BE2C (cell line): ENCODE results near the gene DNM2.

Experiments used
- DNase-seq: peaks from one replicate; pipeline ENCODE4 v3.0.0-alpha.2; 2020
- H3K27me3 ChIP-seq: fragments of 250-450 bp; sonication (Bioruptor Pico); 2 replicates; pipeline ENCODE4 v1.5.1; 2020; ENCODE audit warnings: mild to moderate bottlenecking
- H3K36me3 ChIP-seq: fragments of 250-450 bp; sonication (Bioruptor Pico); 2 replicates; pipeline ENCODE4 v1.5.1; 2020; ENCODE audit warnings: mild to moderate bottlenecking
- H3K4me1 ChIP-seq: fragments of 250-450 bp; sonication (Bioruptor Pico); 2 replicates; pipeline ENCODE4 v1.5.1; 2020
- H3K4me3 ChIP-seq: 2 replicates; pipeline ENCODE4 v1.5.1; 2011; ENCODE audit warnings: low read depth, low read length
- H3K9me3 ChIP-seq: fragments of 250-450 bp; sonication (Bioruptor Pico); 2 replicates; pipeline ENCODE4 v1.5.1; 2020
- TF ChIP-seq, protein P1 (sequence below): IDR thresholded peaks from 2 replicates; pipeline ENCODE4 v1.5.1; 2012; ENCODE audit warnings: mild to moderate bottlenecking, low read depth, low read length

DNM2 gene

DNA sequence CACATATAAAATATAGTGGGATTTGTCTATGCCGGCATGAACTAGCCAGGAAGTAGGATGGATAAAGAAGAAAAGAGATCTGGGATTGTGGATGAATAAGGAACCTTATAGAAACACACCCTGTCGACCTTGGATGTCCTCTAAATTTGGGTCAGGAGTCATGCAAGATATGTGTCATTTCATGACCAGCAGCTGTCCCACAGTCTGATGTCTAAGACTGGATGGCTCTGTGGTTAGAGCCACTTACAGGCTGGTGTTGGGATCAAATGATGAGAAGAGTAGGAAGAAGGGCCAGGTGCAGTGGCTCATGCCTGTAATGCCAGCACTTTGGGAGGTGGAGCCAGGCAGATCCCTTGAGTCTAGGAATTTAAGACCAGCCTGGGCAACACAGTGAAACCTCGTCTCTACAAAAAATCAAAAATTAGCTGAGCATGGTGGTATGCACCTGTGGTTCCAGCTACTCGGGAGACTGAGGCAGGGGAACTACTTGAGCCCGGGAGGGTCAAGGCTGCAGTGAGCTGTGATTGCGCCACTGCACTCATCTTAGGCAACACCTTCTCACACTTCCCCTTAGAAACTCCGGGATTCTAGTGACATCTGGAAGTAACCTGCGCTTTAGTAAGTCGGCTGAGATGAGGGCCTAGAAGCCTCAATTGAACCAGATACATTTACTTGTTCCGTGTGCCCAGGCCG lies 87.3 kb downstream of the DNM2 start:
- Histone ChIP-seq H3K4me1 (no peaks in the 10 kb centered on the region), H3K4me3 (no peak overlapping the region), H3K27me3 (no peaks in the 10 kb centered on the region), H3K9me3 (no peaks in the 10 kb centered on the region), H3K36me3 (peaks cover 40% of the 10 kb centered on the region)
- no peak for DNase-seq
- TF ChIP-seq, protein P1, sequence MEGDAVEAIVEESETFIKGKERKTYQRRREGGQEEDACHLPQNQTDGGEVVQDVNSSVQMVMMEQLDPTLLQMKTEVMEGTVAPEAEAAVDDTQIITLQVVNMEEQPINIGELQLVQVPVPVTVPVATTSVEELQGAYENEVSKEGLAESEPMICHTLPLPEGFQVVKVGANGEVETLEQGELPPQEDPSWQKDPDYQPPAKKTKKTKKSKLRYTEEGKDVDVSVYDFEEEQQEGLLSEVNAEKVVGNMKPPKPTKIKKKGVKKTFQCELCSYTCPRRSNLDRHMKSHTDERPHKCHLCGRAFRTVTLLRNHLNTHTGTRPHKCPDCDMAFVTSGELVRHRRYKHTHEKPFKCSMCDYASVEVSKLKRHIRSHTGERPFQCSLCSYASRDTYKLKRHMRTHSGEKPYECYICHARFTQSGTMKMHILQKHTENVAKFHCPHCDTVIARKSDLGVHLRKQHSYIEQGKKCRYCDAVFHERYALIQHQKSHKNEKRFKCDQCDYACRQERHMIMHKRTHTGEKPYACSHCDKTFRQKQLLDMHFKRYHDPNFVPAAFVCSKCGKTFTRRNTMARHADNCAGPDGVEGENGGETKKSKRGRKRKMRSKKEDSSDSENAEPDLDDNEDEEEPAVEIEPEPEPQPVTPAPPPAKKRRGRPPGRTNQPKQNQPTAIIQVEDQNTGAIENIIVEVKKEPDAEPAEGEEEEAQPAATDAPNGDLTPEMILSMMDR = no peak

DNA sequence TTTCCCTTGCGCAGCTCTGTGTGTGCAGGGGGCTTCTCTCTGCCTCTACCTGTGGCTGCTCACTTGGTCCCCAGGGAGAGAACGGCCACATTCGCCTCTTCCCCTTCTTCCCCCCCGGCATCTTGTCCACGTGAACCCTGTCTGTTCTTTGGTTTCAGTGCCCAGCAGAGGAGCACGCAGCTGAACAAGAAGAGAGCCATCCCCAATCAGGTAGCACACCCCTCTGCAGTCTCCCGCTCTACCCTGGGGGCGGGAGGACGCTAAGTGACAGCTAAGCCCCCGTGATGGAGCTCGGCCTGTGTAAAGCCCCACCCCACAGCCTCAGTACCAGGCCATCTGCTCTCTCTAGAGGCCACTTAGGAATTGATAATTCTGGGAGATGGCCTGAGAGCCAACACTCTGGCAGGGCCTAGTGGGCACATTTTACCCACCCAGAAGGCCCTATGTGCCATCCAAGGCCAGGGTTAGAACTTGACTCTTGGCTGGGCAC lies 87.9 kb downstream of the DNM2 start:
- no peaks in the 10 kb centered on the region for H3K9me3 ChIP-seq
- no peaks in the 10 kb centered on the region for H3K4me1 ChIP-seq
- TF ChIP-seq, protein P1 = no peak
- no peak overlapping the region for H3K4me3 ChIP-seq
- H3K36me3 ChIP-seq = peaks cover 40% of the 10 kb centered on the region
- no peak for DNase-seq
- no peaks in the 10 kb centered on the region for H3K27me3 ChIP-seq

DNA sequence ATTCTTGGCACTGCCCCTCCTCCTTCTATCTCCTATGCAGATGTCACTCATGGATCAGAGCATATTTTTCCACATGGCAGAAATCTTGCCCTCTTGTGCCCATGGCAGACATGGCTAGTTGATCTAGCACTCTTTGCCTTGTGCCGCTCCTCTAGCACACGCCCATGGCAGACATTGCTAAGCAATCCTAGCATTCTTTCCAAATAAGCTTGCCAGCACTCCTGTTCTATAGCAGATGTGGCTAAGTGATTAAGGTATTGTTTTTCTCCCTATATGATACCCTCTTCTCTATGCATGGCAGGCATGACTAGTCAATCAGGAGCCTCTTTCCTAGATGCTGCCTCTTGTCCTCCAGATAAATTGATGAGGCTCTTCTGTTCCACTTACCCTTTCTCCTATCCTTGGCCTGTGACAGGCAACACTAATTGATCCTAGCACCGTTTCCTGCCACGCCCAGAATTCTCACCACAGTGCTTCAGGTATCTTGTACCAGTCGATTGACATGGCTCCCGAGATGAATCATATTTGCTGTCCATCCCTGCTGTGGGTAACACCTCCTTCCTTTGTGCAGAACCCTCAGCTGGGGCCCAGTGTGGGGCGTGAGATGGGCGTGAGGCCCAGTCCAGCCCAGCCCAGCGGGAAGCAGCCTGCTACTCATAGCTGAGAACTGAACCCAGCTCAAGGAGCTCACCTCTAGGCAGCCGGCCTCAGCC lies 91.2 kb downstream of the DNM2 start:
- DNase-seq = no peak
- TF ChIP-seq, protein P1 = no peak
- peaks cover 37% of the 10 kb centered on the region for H3K36me3 ChIP-seq

DNA sequence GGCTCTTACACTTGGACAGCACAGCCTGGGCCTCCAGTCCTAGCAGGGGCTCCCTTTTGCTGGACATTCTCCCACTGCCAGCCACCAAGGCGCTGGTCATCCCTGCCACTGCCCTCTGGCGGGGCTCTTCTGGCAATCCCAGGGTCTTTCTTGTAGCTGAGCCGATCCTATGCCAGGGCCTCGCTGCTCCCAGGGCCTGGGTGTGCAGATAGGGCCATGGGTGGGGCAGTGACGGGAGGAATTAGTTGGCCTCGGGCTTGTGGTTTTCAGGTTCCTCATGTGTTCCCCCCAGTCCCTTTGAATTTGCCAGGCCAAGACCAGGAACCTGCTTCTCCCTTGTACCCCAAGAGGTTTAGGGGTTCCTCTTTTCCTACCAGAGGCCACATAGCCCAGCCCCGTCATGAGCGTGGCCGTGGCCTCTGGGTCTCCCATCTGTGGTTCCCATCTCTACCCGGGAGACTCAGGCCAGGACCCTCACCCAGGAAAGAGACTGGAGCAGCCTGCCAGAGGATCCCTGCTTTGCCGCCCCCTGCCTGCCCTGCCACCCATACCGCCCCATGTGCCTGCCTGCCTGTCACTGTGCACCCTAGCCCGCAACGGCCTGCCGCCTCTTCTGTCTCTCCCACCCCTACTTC lies 91.9 kb downstream of the DNM2 start:
- H3K4me3 ChIP-seq = no peak overlapping the region
- H3K36me3 ChIP-seq = peaks cover 38% of the 10 kb centered on the region
- no peaks in the 10 kb centered on the region; the same call in 1 of the 2 replicates for H3K4me1 ChIP-seq
- H3K9me3 ChIP-seq = no peaks in the 10 kb centered on the region; the same call in 1 of the 2 replicates
- TF ChIP-seq, protein P1 = no peak
- DNase-seq = no peak
- H3K27me3 ChIP-seq = no peaks in the 10 kb centered on the region

More for the DNA sequence above, 91.2 kb downstream of the DNM2 start:
- H3K9me3 ChIP-seq = no peaks in the 10 kb centered on the region; the same call in 1 of the 2 replicates
- no peaks in the 10 kb centered on the region for H3K4me1 ChIP-seq
- no peak overlapping the region for H3K4me3 ChIP-seq
- H3K27me3 ChIP-seq = no peaks in the 10 kb centered on the region

DNA sequence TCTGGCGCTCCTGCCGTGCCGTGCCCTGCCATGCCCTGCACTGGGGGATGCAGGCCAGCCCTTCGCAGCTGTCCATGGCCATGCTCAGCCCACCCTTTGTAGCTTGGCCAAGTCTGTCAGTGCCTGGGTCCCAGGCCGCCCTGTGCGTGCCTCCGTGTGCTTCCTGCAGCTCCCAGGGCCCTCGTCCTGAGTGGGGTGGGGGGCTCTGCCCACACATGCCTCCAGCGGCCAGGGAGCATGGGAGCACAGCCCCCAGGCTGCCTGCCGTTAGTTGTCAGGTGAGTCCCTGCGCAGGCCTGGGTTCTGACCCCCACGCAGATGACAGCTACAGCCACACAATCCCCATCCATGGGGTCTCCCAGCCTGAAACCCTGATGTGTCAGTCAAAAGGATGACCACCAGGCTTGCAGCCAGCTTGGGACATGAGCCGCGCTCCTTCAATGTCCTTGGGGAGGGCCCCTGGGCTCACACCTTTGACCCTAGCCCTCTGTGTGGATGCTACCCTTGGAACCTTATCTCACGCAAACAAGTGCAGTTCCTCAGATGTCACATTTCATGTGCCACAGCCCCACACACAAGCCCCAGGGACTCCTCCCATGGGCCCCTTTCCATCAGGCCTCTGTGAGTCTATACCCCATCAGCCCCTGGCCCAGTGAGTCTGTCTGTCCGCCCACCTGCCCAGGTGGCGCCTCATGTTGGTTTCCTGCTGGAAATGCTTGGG lies 93.7 kb downstream of the DNM2 start:
- peaks cover 45% of the 10 kb centered on the region for H3K36me3 ChIP-seq
- no peaks in the 10 kb centered on the region for H3K27me3 ChIP-seq
- no peak for DNase-seq
- TF ChIP-seq, protein P1 = no peak
- H3K4me3 ChIP-seq = no peak overlapping the region
- peaks cover under 1% of the 10 kb centered on the region; the same call in 1 of the 2 replicates for H3K4me1 ChIP-seq
- no peaks in the 10 kb centered on the region; the same call in 1 of the 2 replicates for H3K9me3 ChIP-seq
